Occipital lobe (tissue), 2 donors: Measurements from ENCODE around the gene MFAP3L. TPM values are rescaled to one million over a fixed set of nuclear protein-coding genes. Genes with fewer than 3 reads are reported as not detected.
"Not testable (repeated sequence)": the region's sequence is repeated elsewhere in the genome, so short reads cannot be mapped to it uniquely, and the experiment has no call there.

Experiments used
- DNase-seq: peaks from one replicate; lab custom pipeline; 2025; lab: John Stamatoyannopoulos, UW
- total RNA-seq: library from RNA; depleted of rRNA; stranded (reverse); fragments of >200 nt; gene quantifications from one replicate; pipeline ENCODE4 v1.2.3, GENCODE V29; 2014

Gene MFAP3L
- total RNA-seq = 13.9 TPM

DNA sequence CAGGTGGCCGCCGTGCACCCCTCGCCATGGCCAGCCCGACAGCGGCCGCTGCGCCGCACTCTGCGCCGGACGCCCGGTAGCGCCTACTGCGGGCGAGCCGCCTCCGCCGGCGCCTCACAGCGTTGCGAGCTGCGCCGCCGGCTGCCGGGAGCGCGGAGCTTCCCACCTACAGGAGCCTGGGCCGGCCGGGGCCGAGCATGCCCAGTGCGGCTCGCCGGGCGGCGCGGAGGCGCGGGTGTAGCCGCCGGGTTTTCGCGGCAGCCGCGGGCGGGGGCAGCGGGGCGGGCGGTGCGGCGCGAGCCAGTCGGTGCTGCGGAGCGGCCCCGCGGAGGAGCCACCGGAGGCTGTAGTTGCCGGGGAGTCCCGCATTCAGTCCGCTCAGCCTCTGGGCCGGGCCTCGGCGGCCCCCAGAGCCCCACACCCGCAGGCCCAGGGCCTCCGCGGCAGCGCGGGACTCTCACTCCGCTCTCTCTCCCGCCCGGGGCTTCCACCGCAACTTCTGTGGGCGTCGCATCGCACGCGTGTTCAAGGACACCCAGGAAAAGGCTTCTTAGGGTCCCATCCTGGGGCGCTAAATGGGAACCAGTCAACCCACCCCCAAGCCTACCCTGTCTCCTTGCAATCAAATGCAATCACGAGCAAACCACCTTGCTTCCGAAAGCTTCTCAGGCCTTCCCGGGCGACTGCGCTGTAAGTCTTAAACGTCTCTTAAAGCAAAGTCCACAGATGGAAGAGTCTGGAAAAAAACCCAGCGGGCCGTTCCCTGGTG, at the start of gene MFAP3L:
MFAP3L (minus strand) TSS at position 143 of the 769 bp plus-strand sequence. CDS start 20,518 bp downstream, outside the sequence.
- DNase-seq = peak; percentile 87

GRCh38 chr4:170071196-170071595, 45.0 kb upstream of the MFAP3L start:
- DNase-seq = no peak

DNA sequence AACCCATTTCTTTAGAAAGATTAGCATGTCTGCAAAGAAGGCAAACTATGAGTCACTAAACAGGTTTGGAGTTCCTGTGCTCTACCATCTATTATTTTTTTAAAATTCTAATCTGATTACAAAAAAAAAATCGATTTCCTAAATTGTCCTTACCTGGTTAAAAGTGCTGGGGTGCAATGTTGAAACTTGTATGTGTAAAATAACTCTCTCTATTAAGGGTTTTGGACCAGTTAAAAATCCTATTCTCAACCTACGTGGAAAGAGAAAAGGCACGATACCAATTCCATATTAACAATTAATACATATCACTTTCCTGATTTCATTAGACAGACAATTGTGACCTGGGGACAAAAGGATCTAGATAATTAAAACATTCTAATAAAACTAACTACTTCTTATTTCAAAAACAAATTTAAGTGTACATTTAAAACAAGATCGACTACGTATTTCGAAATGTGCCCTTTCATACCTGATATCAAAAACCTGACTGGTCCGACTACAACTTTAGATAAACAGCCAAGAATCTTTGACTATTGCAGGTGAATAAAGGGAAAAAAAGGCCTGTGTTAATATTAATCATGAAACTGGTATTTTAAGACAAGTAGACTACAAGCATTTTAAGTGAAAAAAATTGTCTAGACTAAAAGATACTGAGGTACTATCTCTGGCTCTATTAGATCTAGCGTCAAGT, 42.4 kb upstream of the MFAP3L start:
- DNase-seq = no peak

DNA sequence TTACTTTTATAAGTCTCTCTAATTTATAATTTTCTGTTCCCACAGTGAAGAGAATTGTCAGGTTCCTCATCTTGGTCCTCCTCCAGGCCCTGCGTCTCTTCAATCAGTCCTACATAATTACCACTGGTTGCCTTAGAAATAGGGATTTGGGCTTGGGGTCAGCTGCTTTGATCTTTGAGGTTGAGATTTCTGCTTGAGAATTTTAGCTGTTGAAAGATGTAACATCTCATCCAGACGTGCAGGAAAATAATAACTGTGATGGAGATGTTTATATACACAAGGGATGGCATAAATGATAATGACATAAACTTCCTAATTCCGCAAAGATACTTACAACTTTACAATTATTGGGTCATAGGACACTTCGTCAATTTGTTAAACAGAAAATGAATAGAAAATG, 33.2 kb upstream of the MFAP3L start:
- no peak for DNase-seq

DNA sequence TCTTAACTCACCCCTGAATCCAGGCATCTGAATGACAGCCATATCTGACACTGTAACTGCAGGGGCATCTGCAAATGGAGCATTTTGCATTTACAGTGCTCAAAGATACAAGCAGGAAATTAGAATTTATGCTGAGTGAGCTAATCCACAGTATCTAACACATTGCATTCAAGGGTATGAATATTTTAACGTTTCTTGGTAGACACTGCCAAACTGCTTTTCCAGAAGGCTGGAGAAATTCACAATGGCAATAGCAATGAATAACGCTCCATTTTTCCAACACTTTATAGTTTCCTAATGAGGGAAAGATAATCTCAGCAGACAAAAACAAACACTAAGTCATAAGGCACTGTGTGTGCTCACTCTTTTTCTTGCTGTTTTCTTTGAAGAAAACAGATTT, 32.6 kb upstream of the MFAP3L start:
- no peak for DNase-seq

DNA sequence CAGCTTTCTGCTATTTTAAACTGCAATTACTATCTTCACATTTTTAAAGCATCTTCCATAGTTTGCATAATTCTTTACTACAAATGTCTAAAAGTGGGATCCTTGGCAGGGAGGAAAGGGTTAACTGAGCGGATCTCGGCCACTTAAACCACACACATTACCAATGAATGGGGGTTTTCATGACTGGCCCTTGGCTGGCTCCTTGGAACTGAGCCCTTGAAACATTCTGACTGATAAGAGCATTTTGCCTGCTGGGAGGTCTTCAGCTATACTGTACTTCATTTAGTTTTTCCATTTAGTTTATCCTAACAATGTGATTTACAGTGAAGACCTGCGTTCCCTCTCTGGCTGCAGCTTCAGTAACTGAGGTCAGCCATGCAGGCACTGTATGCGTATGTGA, 31.7 kb upstream of the MFAP3L start:
- DNase-seq = no peak

- no peak for DNase-seq
These were observed 26.7 kb upstream of the MFAP3L start for GRCh38 chr4:170052919-170053318.

- no peak for DNase-seq
These were observed 25.2 kb upstream of the MFAP3L start for GRCh38 chr4:170051402-170051801.

DNA sequence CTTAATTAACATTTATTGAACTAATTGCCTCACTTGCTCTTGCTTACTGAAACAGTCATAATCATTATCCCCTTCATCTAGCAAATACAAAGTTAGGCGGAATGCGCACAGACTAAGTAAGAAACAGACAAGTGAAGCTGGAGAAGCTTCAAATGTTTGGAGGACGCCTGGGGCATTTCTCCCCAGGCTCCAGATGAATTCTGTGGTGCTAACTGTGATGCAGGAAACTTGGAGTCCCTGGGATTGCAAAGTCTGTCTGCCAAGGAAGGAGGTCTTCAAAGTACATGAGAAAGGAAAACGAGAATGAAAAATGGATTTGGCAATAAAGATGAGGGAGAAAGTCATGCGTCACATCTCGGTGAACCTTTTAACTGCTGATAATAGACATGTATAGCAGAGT, 23.6 kb upstream of the MFAP3L start:
- no peak for DNase-seq

- no peak for DNase-seq
These were observed 21.7 kb upstream of the MFAP3L start for GRCh38 chr4:170047771-170048354.

DNA sequence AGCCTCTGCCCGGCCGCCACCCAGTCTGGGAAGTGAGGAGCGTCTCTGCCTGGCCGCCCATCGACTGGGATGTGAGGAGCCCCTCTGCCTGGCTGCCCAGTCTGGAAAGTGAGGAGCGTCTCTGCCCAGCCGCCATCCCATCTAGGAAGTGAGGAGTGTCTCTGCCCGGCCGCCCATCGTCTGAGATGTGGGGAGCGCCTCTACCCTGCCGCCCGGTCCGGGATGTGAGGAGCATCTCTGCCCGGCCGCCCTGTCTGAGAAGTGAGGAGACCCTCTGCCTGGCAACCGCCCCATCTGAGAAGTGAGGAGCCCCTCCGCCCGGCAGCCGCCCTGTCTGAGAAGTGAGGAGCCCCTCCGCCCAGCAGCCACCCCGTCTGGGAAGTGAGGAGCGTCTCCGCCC, 20.0 kb upstream of the MFAP3L start:
- not testable (repeated sequence) for DNase-seq

GRCh38 chr4:170040031-170040680, 14.0 kb upstream of the MFAP3L start:
- DNase-seq = no peak

DNA sequence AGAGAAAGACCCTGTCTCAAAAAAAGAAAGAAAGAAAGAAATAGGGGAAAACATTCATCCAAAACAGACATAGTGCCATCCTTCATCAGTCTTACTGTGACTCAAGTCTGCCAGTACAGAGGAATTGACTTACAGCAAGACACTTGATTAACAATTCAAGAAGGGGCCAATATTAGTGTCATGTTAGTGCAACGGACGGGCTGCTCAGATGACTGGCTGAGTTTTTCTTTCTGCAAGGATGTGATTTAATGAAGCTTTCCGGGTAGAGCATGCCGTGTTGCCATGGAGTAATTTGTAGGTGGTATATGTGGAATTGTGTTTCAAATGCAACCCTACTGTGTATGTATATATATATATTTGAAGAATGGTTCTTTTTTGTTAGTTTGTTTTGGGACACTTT, 12.6 kb upstream of the MFAP3L start:
- no peak for DNase-seq

DNA sequence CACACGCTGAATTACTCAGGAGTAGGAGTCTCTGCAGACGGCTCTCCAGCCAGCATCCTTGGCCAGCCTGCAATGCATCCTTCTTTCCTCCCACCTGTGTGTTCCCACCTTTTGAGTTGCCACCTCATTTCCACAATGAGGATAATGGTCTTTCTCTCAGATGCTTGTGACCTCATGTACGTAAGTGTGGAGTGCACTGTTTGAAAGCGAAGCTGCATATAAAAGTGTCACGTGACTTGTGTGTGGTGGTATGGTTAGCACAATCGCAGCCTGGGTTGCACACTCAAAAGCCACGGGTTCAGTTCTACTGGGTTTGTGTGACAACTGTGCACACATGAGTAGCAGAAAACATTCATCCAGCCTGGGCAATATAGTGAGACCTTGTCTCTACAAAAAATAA, 12.0 kb upstream of the MFAP3L start:
- DNase-seq = no peak

DNA sequence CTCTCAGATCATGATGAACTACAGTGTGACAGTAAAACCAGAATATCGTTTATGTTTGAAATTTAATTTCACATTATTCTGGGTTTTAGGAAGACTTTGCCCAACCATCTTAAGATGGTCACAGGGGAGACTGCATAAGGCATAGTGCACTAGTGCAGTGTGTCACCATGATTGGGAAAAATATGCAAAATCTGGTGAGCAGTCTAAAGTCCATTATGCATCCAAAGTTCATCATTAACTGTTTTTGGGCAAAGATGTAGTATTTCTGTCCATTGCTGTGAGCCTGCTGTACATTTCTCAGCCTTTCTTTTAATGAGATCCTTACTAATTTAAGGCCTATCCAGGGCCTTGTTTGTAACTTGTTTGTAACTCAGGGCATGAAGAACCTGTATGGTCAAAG, 11.3 kb upstream of the MFAP3L start:
- DNase-seq = no peak

- DNase-seq = no peak
These were observed 9.7 kb upstream of the MFAP3L start for GRCh38 chr4:170035845-170036244.

GRCh38 chr4:170035231-170035630, 9.0 kb upstream of the MFAP3L start:
- no peak for DNase-seq

DNA sequence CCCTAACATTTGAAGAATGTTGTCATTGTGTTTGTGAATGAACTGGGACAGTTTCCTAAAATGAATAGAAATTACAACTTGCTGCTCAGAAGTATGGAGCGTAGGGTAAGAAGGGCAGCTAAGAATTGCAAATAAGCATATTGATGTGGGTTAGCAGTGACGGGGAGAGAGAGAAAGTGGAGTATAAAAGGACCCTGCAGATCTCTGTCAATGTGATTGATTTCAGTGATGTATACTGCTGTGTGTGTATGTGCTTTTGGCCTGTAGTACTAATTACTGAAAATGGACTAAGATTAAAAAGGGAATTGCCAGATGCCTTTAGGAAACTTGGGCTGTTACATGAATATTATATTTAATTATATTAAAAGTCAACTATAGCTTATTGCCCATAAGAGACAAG, 7.8 kb upstream of the MFAP3L start:
- DNase-seq = no peak

DNA sequence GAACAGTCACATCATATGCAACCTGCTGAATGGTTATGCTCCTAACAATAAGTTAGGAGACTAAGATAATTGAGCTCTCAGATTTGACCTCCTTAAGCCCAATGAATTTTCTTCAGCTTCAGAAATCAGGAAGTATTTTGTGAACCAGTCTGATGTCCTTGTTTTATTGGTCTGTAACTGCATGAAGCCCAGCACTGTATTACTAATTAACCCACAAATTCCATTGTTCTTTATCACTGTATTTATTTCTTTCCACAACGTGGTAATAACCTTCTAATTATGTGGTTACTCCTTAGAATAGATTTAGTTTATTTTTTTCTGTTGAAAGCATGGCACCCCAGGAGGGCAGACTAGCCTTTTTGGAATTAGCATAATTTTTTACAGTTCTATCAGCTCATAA, 3.9 kb upstream of the MFAP3L start:
- no peak for DNase-seq

GRCh38 chr4:170027181-170027829, 1.1 kb upstream of the MFAP3L start:
- DNase-seq = peak; percentile 83

GRCh38 chr4:170025523-170026252, 507 bp downstream of the MFAP3L start:
- DNase-seq = no peak
